Measurements from ENCODE around the gene AFF3. TPM values are rescaled to one million over a fixed set of nuclear protein-coding genes. Genes with fewer than 3 reads are reported as not detected.

The AFF3 gene
- total and polyA plus RNA-seq, 2 of the 13 experiments (the other 11 are each of a cell fraction or from before 2014, with no cell fraction given) = not detected

GRCh38 chr2:99879481-99879880 lies 262.9 kb downstream of the AFF3 start (continued):
- TF ChIP-seq USF2 (IDR thresholded peaks at IDR 0.05; ENCODE audit: low read depth, low read length) (no peak), USF2 (CRISPR knock-in tag; IDR thresholded peaks at IDR 0.05; ENCODE audit: borderline replicate concordance) (no peak), NR1H2 (CRISPR knock-in tag; IDR thresholded peaks at IDR 0.05; ENCODE audit: borderline replicate concordance, low read depth) (no peak), MNT (IDR thresholded peaks at IDR 0.05) (no peak), REPIN1 (CRISPR knock-in tag; IDR thresholded peaks at IDR 0.05; ENCODE audit: borderline replicate concordance, low read depth) (no peak), ZNF224 (CRISPR knock-in tag; IDR thresholded peaks at IDR 0.05) (no peak)

GRCh38 chr2:99878581-99879350 lies 263.6 kb downstream of the AFF3 start:
- no peaks in the 10 kb centered on the region for H3K9me3 ChIP-seq (ENCODE audit: low read length)
- in situ Hi-C loops (cut with HindIII; ENCODE audit: extremely low pct_ligation_motif_present, low pct_unique_long_range_greater_than_20kb) = no loop called here
- H4K20me1 ChIP-seq (ENCODE audit: insufficient read depth, low read length) = no peaks in the 10 kb centered on the region
- ATAC-seq = no peak
- no peaks in the 10 kb centered on the region for H3K79me2 ChIP-seq (ENCODE audit: insufficient read depth, low read length)
- no peak overlapping the region for H3K27ac ChIP-seq (ENCODE audit: extremely low read length, insufficient read depth, low read length)
- POLR2A ChIA-PET = no interaction called here
- FAIRE-seq = no peak
- H2AFZ ChIP-seq (ENCODE audit: low read length) = no peak overlapping the region
- no peak overlapping the region for H3K4me3 ChIP-seq (replicated peaks in 1 of 3; ENCODE audit: insufficient read depth in 1 of 3, low read depth in 2 of 3, low read length in 3 of 3)
- no TSS peak for BruUV-seq (replicated peaks)
- no peaks in the 10 kb centered on the region for H3K36me3 ChIP-seq (replicated peaks in 1 of 2; ENCODE audit: control insufficient read depth in 1 of 2, insufficient read depth in 2 of 2, low read length in 2 of 2)
- intact Hi-C loops (cut with micrococcal nuclease; ENCODE audit: unreplicated experiment) = no loop called here
- no peaks in the 10 kb centered on the region for H3K4me1 ChIP-seq (ENCODE audit: insufficient read depth, low read length)
- WGBS (ENCODE audit: low lambda C conversion rate) = 26% methylated on average over 5 of the region's 5 CpGs
- DNase-seq (ENCODE audit: low spot score) = no peak
- 0 out of 5 replicates have a peak, but pooled peaks cover 0 to 2% of the 10 kb centered on the region in 2 experiments for H3K27me3 ChIP-seq (ENCODE audit: control insufficient read depth in 1 of 2, insufficient read depth in 2 of 2, low read length in 2 of 2)
- H3K4me2 ChIP-seq (ENCODE audit: low read depth, low read length) = no peak overlapping the region
- CTCF ChIA-PET (ENCODE audit: low intra/inter-chr PET ratio, low total read pairs) = no interaction called here
- H3K9ac ChIP-seq (ENCODE audit: insufficient read depth, low read depth, low read length) = no peak overlapping the region
- TF ChIP-seq ZNF772 (CRISPR knock-in tag; IDR thresholded peaks at IDR 0.05) (no peak), ZNF362 (CRISPR knock-in tag; IDR thresholded peaks at IDR 0.05; ENCODE audit: borderline replicate concordance) (no peak), ZNF33A (CRISPR knock-in tag; IDR thresholded peaks at IDR 0.05; ENCODE audit: borderline replicate concordance) (no peak), ZNF512 (CRISPR knock-in tag; IDR thresholded peaks at IDR 0.05) (no peak), ATF7-NPFF (CRISPR knock-in tag; IDR thresholded peaks at IDR 0.05; ENCODE audit: low read depth) (no peak), DNMT3B (CRISPR knock-in tag; conservative IDR thresholded peaks at IDR 0.05) (no peak), TCF7L2 (IDR thresholded peaks at IDR 0.05; ENCODE audit: low read depth, low read length) (no peak), ZGPAT (CRISPR knock-in tag; IDR thresholded peaks at IDR 0.05) (no peak)

All from HepG2 (cell line).